ENCODE data around the gene BHLHA15. TPM values are rescaled to one million over a fixed set of nuclear protein-coding genes. Genes with fewer than 3 reads are reported as not detected.

Gene BHLHA15
- total and polyA plus RNA-seq, 2 of the 13 experiments (the other 11 are each of a cell fraction or from before 2014, with no cell fraction given): 1.9 to 6.1 TPM

- TF ChIP-seq, protein P1, sequence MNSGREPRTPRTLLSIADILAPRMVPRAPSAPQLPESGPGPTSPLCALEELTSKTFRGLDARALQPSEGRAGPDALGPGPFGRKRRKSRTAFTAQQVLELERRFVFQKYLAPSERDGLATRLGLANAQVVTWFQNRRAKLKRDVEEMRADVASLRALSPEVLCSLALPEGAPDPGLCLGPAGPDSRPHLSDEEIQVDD (CRISPR knock-in tag; IDR thresholded peaks at IDR 0.05; ENCODE audit: borderline replicate concordance): no peak
- TF ChIP-seq AKNA (CRISPR knock-in tag; IDR thresholded peaks at IDR 0.05; ENCODE audit: borderline replicate concordance): no peak
Observed at GRCh38 chr7:98163704-98164494, 47.3 kb upstream of the BHLHA15 start (continued).

DNA sequence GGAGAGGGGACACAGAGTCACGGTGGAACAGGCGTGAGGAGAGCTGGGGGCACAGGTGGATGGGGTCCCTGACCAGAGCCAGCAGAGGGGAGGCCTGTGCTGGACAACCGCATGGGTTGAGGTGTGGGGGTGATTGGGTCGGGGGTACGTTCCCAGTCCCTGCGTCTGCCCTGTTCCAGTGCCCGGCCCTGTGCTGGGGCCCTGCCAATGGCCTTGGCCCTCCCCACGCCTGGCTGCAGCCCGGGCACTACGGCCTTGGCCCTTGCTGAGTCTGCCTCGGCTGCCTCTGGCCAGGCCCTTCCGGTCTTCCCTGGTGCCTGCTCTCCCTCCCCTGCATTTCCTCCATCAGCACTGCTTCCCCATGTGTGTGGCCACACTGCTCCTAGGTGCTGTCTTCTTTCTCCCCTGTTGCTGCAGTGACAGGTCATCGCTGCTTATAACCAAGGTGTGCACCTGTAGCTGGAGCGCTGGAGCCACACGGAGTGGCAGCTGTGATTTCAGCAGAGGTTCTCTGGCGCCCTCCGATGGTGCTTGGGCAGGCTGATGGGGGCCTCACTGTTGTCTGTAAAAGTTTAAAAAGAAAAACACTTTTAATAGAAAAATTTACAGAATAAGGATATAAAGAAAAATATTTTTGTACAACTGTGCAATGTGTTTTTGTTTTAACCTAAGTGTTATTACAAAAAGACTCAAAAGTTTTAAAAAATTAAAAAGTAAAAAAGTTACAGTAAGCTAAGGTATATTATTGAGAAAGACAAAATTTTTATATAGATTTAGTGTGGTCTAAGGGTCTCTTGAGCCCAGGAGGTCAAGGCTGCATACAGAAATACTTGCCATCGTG, 45.2 kb upstream of the BHLHA15 start:
- intact Hi-C loops (cut with micrococcal nuclease; ENCODE audit: unreplicated experiment) (loop anchor here (1.0 kb wide), 1 partner anchor 60 kb away; the partner anchor contains the start of gene LMTK2), in situ Hi-C loops (cut with HindIII; ENCODE audit: extremely low pct_ligation_motif_present, low pct_unique_long_range_greater_than_20kb) (loop anchor here (10.0 kb wide), 1 partner anchor 61 kb away; the partner anchor contains the start of gene LMTK2)
- DNase-seq (ENCODE audit: low spot score): peak; percentile 33
- peak; percentile 57 for TF ChIP-seq SMC3 (IDR thresholded peaks at IDR 0.05; ENCODE audit: low read length)
- TF ChIP-seq AGO2 (optimal IDR thresholded peaks at IDR 0.05; ENCODE audit: low read depth, low read length): peak; percentile 51
- peak; percentile 60 for TF ChIP-seq RAD21 (CRISPR knock-in tag; IDR thresholded peaks at IDR 0.05)
- TF ChIP-seq TBX2 (CRISPR knock-in tag; IDR thresholded peaks at IDR 0.05; ENCODE audit: borderline replicate concordance): peak; percentile 29; the same call in 1 of the 2 replicates
- TF ChIP-seq, protein P2, sequence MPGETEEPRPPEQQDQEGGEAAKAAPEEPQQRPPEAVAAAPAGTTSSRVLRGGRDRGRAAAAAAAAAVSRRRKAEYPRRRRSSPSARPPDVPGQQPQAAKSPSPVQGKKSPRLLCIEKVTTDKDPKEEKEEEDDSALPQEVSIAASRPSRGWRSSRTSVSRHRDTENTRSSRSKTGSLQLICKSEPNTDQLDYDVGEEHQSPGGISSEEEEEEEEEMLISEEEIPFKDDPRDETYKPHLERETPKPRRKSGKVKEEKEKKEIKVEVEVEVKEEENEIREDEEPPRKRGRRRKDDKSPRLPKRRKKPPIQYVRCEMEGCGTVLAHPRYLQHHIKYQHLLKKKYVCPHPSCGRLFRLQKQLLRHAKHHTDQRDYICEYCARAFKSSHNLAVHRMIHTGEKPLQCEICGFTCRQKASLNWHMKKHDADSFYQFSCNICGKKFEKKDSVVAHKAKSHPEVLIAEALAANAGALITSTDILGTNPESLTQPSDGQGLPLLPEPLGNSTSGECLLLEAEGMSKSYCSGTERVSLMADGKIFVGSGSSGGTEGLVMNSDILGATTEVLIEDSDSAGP (CRISPR knock-in tag; IDR thresholded peaks at IDR 0.05; ENCODE audit: borderline replicate concordance): peak; percentile 49; the same call in 1 of the 2 replicates
- no peak for TF ChIP-seq BORCS8-MEF2B (CRISPR knock-in tag; IDR thresholded peaks at IDR 0.05)
- TF ChIP-seq, protein P3, sequence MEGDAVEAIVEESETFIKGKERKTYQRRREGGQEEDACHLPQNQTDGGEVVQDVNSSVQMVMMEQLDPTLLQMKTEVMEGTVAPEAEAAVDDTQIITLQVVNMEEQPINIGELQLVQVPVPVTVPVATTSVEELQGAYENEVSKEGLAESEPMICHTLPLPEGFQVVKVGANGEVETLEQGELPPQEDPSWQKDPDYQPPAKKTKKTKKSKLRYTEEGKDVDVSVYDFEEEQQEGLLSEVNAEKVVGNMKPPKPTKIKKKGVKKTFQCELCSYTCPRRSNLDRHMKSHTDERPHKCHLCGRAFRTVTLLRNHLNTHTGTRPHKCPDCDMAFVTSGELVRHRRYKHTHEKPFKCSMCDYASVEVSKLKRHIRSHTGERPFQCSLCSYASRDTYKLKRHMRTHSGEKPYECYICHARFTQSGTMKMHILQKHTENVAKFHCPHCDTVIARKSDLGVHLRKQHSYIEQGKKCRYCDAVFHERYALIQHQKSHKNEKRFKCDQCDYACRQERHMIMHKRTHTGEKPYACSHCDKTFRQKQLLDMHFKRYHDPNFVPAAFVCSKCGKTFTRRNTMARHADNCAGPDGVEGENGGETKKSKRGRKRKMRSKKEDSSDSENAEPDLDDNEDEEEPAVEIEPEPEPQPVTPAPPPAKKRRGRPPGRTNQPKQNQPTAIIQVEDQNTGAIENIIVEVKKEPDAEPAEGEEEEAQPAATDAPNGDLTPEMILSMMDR (CRISPR knock-in tag; IDR thresholded peaks at IDR 0.05): peak; percentile 82
- peak; percentile 55; the same call in 1 of the 2 replicates for TF ChIP-seq ZBTB38 (CRISPR knock-in tag; IDR thresholded peaks at IDR 0.05)

More for the DNA sequence above, 45.2 kb upstream of the BHLHA15 start:
- POLR2A ChIA-PET: no interaction called here
- Histone ChIP-seq H3K9me3 (ENCODE audit: low read length) (no peaks in the 10 kb centered on the region), H4K20me1 (ENCODE audit: insufficient read depth, low read length) (peaks cover 25% of the 10 kb centered on the region), H2AFZ (ENCODE audit: low read length) (no peak overlapping the region), H3K79me2 (ENCODE audit: insufficient read depth, low read length) (no peaks in the 10 kb centered on the region), H3K4me1 (ENCODE audit: insufficient read depth, low read length) (no peaks in the 10 kb centered on the region), H3K36me3 (replicated peaks in 1 of 2; ENCODE audit: control insufficient read depth in 1 of 2, insufficient read depth in 2 of 2, low read length in 2 of 2) (peaks cover 7 to 20% of the 10 kb centered on the region in 2 experiments; a peak in 4 of 5 replicates), H3K27me3 (ENCODE audit: control insufficient read depth in 1 of 2, insufficient read depth in 2 of 2, low read length in 2 of 2) (no peaks in the 10 kb centered on the region), H3K27ac (ENCODE audit: extremely low read length, insufficient read depth, low read length) (no peak overlapping the region), H3K9ac (ENCODE audit: insufficient read depth, low read depth, low read length) (no peak overlapping the region), H3K4me3 (replicated peaks in 1 of 3; ENCODE audit: insufficient read depth in 1 of 3, low read depth in 2 of 3, low read length in 3 of 3) (no peak overlapping the region), H3K4me2 (ENCODE audit: low read depth, low read length) (no peak overlapping the region)
- ATAC-seq (peak; percentile 92), FAIRE-seq (peak; percentile 64)
- 69% methylated on average over 10 of the region's 18 CpGs for WGBS (ENCODE audit: low lambda C conversion rate)
- CTCF ChIA-PET (ENCODE audit: low intra/inter-chr PET ratio, low total read pairs): interaction anchor here (0.8 to 5.4 kb wide), 3 partner anchors 60 to 147 kb away, joined by 3 to 68 read pairs (median 13); partner anchors contain the start of gene LMTK2
- BruUV-seq (replicated peaks): no TSS peak

All from HepG2 (cell line).